Heart right ventricle (tissue), 16 donors: ENCODE measurements around the gene SUSD3. TPM values are rescaled to one million over a fixed set of nuclear protein-coding genes. Genes with fewer than 3 reads are reported as not detected.

Source experiments
- ATAC-seq, 8 donors: fragments of 200-7000 bp; cut with Tn5 transposase; one replicate each; pipeline ENCODE4 v1.9.1; 2020; ENCODE audit warnings: mild to moderate bottlenecking in 8 of 8, moderate library complexity in 8 of 8, moderate number of reproducible peaks in 1 of 8
- DNase-seq, 2 donors: peaks; one replicate each; pipeline ENCODE4 v3.0.0-alpha.2; 2020
- H3K27ac ChIP-seq, 10 donors: fragments of 200-600 bp; sonication (generic) in 2 of 10; one replicate each; pipeline versions ENCODE4 v1.5.0 to v1.8.0; 2020 to 2022; ENCODE audit warnings: mild to moderate bottlenecking in 3 of 10
- H3K27me3 ChIP-seq, 7 donors: fragments of 200-600 bp; one replicate each; pipeline ENCODE4 v1.8.0; 2021 to 2022; ENCODE audit warnings: mild to moderate bottlenecking in 2 of 7
- H3K36me3 ChIP-seq, 9 donors: fragments of 200-600 bp; sonication (generic) in 1 of 9; one replicate each; pipeline versions ENCODE4 v1.5.0 to v1.8.0; 2020 to 2022; ENCODE audit warnings: mild to moderate bottlenecking in 2 of 9
- H3K4me1 ChIP-seq, 9 donors: fragments of 200-600 bp; sonication (generic) in 1 of 9; one replicate each; pipeline versions ENCODE4 v1.5.0 to v1.8.0; 2020 to 2022; ENCODE audit warnings: mild to moderate bottlenecking in 4 of 9
- H3K4me3 ChIP-seq, 10 donors: fragments of 200-600 bp; sonication (generic) in 2 of 10; one replicate each; pipeline versions ENCODE4 v1.5.0 to v1.8.0; 2020 to 2022; ENCODE audit warnings: mild to moderate bottlenecking in 7 of 10, moderate library complexity in 2 of 10
- H3K9me3 ChIP-seq, 11 donors: fragments of 200-600 bp in 10 of 11; sonication (generic) in 2 of 11; one replicate each; pipeline versions ENCODE4 v1.5.0 to v1.8.0; 2013 to 2022; ENCODE audit warnings: mild to moderate bottlenecking in 2 of 11, control low read depth in 1 of 11, moderate library complexity in 1 of 11
- WGBS, 2 donors: extraction: QIAGEN DNeasy Blood & Tissue Kit; methylation state at CpG; one replicate each; pipeline ENCODE4 v1.1.7; 2013; ENCODE audit warnings: inconsistent platforms in 1 of 2; 5-methylcytosine and 5-hydroxymethylcytosine counted together
- intact Hi-C, 10 donors: fragments of 100-400 bp; cut with DNase I; formaldehyde crosslinking; loops; one replicate each; pipeline versions ENCODE4 v1.11.1 to v1.14.2; 2022
- polyA plus RNA-seq, 2 donors: library from polyadenylated mRNA; stranded (reverse); fragments of 200-250 nt; gene quantifications; one replicate each; pipeline ENCODE4 v1.2.3, GENCODE V29; 2013
- total RNA-seq, 10 donors: library from RNA; stranded (reverse); fragmentation: NEBNext Ultra II Directional in 3 of 10; extraction: Animal tissue kit (Norgen Biotek cat#: 25700) in 3 of 10; gene quantifications; one replicate each; pipeline versions ENCODE4 v1.2.1 to v1.2.4, GENCODE V29; 2021 to 2023
- TF ChIP-seq, protein P1 (sequence below), 9 donors: fragments of 200-600 bp; sonication (generic) in 2 of 9; IDR thresholded peaks; one replicate each; pipeline versions ENCODE4 v1.5.0 to v1.8.0; 2021 to 2022; ENCODE audit warnings: antibody characterized with exemption in 9 of 9, mild to moderate bottlenecking in 5 of 9, moderate library complexity in 1 of 9
- donor health status: Arrhythmogenic right ventricular cardiomyopathy.
- donor health status: ischemic (EF 13 %, LVEDD 7.1; RV severe dilation, severe dysfunction).
- donor health status: healthy with polysubstance abuse.
- donor health status: DM: no; HTN: yes; CAD: no.
- donor health status: DM: no; HTN: no; CAD: no.
- donor health status: ischemic (EF 25% LVEDD 6.9; RV normal size, moderate dysfunction).
- donor health status: ischemic (EF 25% LVEDD 5.7; RV mildly dilated, moderate dysfunction).
- donor health status: healthy.
- donor health status: DM: yes; HTN: yes; CAD: no.
- donor health status: Ischemic cardiomyopathy.
- donor health status: ischemic (EF 35%, LVEDD 5.7; RV mildly dilated, moderate dysfunction).
- donor health status: nonischemic (EF 11% LVEDD 7.7; RV severe dilation, severe dysfunction).
- donor health status: DM: yes; HTN: yes; CAD: no.
- donor health status: PGD.
- donor health status: ischemic (EF 29% LVEDD 5.4; RV normal size, mild dysfunction).
- donor health status: nonischemic (EF 23%, LVEDD 6.1; RV moderate dilation, normal function).

The SUSD3 gene
- total and polyA plus RNA-seq, 12 donors: 0.40 to 2.1 (median 0.79) TPM; not detected in 1

DNA sequence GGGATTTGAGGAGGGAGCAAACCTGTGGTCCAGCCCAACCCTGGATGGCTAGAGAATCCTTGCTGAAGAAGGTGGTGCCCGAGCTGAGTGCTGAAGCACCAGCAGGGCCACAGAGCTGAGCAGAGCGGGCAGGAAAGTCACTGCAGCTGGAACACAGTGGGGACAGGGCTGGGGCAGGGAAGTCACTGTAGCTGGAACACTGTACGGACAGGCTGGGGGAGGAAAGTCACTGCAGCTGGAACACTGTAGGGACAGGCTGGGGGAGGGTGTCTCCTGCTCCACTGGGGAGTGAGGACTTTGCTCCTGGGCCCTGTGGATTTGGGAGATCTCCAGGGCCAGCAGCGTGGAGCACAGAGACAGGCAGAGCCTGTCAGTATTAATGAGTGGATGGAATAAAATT, 9.0 kb upstream of the SUSD3 start:
- WGBS, 2 donors: 82 to 87% methylated on average over 4 of the region's 4 CpGs
- intact Hi-C loops: no loop called here

DNA sequence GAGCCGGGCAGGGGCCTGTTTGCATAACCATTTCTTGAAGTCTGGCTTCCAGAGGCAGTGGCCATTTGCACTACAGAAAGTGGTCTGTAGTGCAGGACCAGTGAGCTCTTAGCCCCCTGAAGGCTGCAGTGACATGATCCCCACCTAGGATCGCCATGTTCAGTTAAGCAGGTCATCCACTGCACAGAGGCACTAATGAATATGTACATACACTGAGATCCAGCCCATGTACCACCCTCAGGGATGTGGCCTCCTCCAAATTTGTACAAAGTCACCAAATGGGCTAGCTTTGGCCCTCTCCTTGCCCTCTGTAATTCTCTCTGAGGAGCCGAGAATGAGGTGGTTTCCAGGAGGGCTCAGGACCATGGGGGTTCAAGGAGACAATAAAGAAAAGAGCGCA, 8.3 kb upstream of the SUSD3 start:
- peaks cover 3 to 22% (median 14%) of the 10 kb centered on the region in 9 donors for H3K4me1 ChIP-seq
- intact Hi-C loops: loop anchor here in 1 of 10 donors (5.0 kb wide), 1 partner anchor 47 kb away; the partner anchor contains the start of gene CARD19
- H3K36me3 ChIP-seq: no peaks in the 10 kb centered on the region
- H3K4me3 ChIP-seq: no peak overlapping the region
- DNase-seq (no peak), ATAC-seq (no peak)
- no peaks in the 10 kb centered on the region for H3K27me3 ChIP-seq
- no peak overlapping the region for H3K27ac ChIP-seq
- WGBS, 2 donors: 96 to 98% methylated on average over 4 of the region's 4 CpGs
- H3K9me3 ChIP-seq: peaks cover 0 to 9% (median 0%) of the 10 kb centered on the region in 11 donors
- TF ChIP-seq, protein P1, sequence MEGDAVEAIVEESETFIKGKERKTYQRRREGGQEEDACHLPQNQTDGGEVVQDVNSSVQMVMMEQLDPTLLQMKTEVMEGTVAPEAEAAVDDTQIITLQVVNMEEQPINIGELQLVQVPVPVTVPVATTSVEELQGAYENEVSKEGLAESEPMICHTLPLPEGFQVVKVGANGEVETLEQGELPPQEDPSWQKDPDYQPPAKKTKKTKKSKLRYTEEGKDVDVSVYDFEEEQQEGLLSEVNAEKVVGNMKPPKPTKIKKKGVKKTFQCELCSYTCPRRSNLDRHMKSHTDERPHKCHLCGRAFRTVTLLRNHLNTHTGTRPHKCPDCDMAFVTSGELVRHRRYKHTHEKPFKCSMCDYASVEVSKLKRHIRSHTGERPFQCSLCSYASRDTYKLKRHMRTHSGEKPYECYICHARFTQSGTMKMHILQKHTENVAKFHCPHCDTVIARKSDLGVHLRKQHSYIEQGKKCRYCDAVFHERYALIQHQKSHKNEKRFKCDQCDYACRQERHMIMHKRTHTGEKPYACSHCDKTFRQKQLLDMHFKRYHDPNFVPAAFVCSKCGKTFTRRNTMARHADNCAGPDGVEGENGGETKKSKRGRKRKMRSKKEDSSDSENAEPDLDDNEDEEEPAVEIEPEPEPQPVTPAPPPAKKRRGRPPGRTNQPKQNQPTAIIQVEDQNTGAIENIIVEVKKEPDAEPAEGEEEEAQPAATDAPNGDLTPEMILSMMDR (IDR thresholded peaks at IDR 0.05): no peak

More for the DNA sequence above, 9.0 kb upstream of the SUSD3 start:
- TF ChIP-seq, protein P1 (IDR thresholded peaks at IDR 0.05): no peak
- H3K4me1 ChIP-seq: peaks cover 3 to 19% (median 14%) of the 10 kb centered on the region in 9 donors
- ATAC-seq (peak in 1 of 8 donors; percentile 33), DNase-seq (no peak)
- no peak overlapping the region for H3K4me3 ChIP-seq
- H3K36me3 ChIP-seq: no peaks in the 10 kb centered on the region
- no peaks in the 10 kb centered on the region for H3K27me3 ChIP-seq
- peaks cover 0 to 9% (median 0%) of the 10 kb centered on the region in 11 donors for H3K9me3 ChIP-seq
- H3K27ac ChIP-seq: no peak overlapping the region

DNA sequence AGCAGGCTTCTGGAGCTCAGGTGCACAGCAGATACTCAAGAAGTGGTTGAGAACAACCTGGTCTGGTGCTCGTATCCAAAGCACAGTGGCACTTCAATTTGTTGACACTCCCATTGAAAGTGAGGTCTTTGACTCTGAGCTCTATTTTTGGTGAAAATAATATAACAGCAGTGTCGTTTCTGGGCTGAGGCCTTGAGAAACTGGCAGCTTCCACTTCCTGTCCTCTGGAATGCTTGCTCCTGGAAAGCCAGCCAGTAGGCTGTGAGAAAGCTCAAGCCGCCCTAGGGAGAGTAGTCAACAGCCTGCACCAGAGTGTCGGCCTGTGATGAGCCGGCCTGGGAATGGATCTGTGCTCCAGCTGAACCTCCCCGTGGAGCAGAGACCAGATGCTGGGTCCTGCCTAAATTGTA, 6.8 kb upstream of the SUSD3 start:
- TF ChIP-seq, protein P1 (IDR thresholded peaks at IDR 0.05): no peak
- DNase-seq: peak in 1 of 2 donors; percentile 66

DNA sequence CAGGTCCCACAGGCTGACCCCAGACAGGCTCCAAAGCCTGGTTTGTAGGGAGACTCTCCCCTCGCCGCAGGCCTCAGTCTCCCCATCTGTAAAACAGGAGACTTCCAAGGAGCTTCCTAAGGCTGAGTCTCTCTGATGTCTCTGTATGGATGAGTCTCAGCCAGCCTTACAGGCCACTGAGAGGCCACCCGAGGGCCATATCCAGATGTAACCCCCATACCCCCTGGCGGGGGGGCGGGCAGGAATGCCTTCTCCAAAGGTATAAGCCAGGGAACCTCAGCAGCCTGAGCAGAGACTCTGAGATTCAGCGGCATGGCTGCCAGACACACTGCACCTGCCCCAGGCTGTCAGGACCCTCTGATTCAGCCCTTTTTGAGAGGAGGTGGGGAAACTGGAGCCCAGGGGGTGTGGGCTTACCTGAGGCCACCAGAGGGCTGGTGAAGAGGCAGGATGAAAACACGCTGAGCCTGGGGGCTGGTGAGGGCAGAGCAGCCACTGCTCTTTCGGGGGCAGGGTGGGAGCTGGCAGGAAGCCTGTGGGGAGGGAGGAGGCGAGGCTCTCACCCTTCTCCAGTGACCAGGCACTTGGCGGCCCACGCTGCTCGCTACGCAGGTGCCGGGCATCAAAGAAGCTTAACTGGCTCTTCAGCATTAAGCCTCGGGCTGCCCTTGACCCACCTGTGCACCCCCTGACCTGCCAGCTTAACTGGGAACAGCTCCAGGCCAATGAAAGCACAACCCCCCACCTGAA, 5.5 kb upstream of the SUSD3 start:
- H3K27ac ChIP-seq: no peak overlapping the region
- no peaks in the 10 kb centered on the region for H3K36me3 ChIP-seq
- no peak overlapping the region for H3K4me3 ChIP-seq
- H3K9me3 ChIP-seq: no peaks in the 10 kb centered on the region
- H3K4me1 ChIP-seq: peaks cover 3 to 23% (median 15%) of the 10 kb centered on the region in 9 donors
- WGBS, 2 donors: 88 to 92% methylated on average over 15 of the region's 15 CpGs
- TF ChIP-seq, protein P1 (IDR thresholded peaks at IDR 0.05): no peak
- intact Hi-C loops: loop anchor here in 1 of 10 donors (5.0 kb wide), 1 partner anchor 44 kb away; the partner anchor contains the start of gene CARD19
- H3K27me3 ChIP-seq: no peaks in the 10 kb centered on the region
- no peak for ATAC-seq
- DNase-seq: no peak

More for the DNA sequence above, 6.8 kb upstream of the SUSD3 start:
- H3K36me3 ChIP-seq: no peaks in the 10 kb centered on the region
- 32 to 39% methylated on average over 6 of the region's 6 CpGs for WGBS, 2 donors
- H3K4me1 ChIP-seq: peaks cover 3 to 22% (median 14%) of the 10 kb centered on the region in 9 donors
- no peaks in the 10 kb centered on the region for H3K9me3 ChIP-seq
- H3K27me3 ChIP-seq: no peaks in the 10 kb centered on the region
- intact Hi-C loops: loop anchor here in 1 of 10 donors (5.0 kb wide), 1 partner anchor 46 kb away; the partner anchor contains the start of gene CARD19
- no peak overlapping the region for H3K4me3 ChIP-seq
- ATAC-seq: peak in 7 of 8 donors; percentile 75 to 91 (median 85)
- peak overlapping the region in 8 of 10 donors; percentile 14 to 71 (median 36) for H3K27ac ChIP-seq
